Chondrocyte (in vitro differentiated cells): Measurements from ENCODE around the gene NELL1. TPM values are rescaled to one million over a fixed set of nuclear protein-coding genes. Genes with fewer than 3 reads are reported as not detected.

Experiments used
- DNase-seq: peaks from one replicate; pipeline ENCODE4 v3.0.0; 2021; ENCODE audit warnings: mixed read lengths, low spot score
- H3K27ac Mint-ChIP-seq: one replicate; pipeline ENCODE4 v1.8.0; 2021; ENCODE audit warnings: mild to moderate bottlenecking, moderate library complexity, mixed read lengths; ENCODE audit not compliant: unreplicated experiment
- H3K27me3 Mint-ChIP-seq: 2 replicates; pipeline ENCODE4 v1.8.0; 2021; ENCODE audit warnings: low read depth, mixed read lengths
- H3K36me3 Mint-ChIP-seq: 2 replicates; pipeline ENCODE4 v1.8.0; 2021; ENCODE audit warnings: low read depth, mixed read lengths
- H3K4me1 Mint-ChIP-seq: 2 replicates; pipeline ENCODE4 v1.8.0; 2021; ENCODE audit warnings: low read depth, mild to moderate bottlenecking, mixed read lengths
- H3K4me3 Mint-ChIP-seq: one replicate; pipeline ENCODE4 v1.8.0; 2021; ENCODE audit warnings: mild to moderate bottlenecking, moderate library complexity, mixed read lengths; ENCODE audit not compliant: unreplicated experiment
- H3K9me3 Mint-ChIP-seq: 2 replicates; pipeline ENCODE4 v1.8.0; 2021; ENCODE audit warnings: low read depth, mixed read lengths
- total RNA-seq: library from RNA; stranded (reverse); gene quantifications from 3 replicates; pipeline ENCODE4 v1.2.1, GENCODE V29; 2021
- TF ChIP-seq, protein P1 (sequence below): fragments of 200-600 bp; sonication (generic); IDR thresholded peaks from 2 replicates; pipeline ENCODE4 v1.5.0; 2021; ENCODE audit warnings: antibody characterized with exemption, mild to moderate bottlenecking, moderate library complexity

Gene NELL1
- total RNA-seq, 1 donor from 2014 or later = not detected

DNA sequence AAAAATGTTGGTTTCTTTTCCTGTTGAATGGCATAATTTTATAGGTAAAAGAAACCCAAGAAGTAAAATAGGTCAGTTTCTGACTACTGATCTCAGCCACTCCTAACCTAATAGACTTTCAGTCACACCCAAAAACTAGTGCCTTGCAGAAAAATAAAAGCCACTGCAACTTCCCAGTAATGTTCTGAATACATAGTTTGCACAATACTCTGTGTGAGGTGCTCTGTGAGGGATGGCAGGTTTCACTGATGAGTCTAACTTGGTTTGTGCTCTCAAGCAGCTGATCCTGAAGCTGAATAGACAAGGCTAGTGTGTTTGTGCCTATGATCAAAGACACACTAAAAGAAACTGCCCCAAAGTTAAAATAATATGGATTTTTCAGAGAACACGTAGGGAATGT is 758.3 kb downstream of the NELL1 start:
- no peaks in the 10 kb centered on the region for H3K36me3 Mint-ChIP-seq
- no peak overlapping the region for H3K4me3 Mint-ChIP-seq
- H3K9me3 Mint-ChIP-seq = no peaks in the 10 kb centered on the region
- no peak for DNase-seq
- TF ChIP-seq, protein P1, sequence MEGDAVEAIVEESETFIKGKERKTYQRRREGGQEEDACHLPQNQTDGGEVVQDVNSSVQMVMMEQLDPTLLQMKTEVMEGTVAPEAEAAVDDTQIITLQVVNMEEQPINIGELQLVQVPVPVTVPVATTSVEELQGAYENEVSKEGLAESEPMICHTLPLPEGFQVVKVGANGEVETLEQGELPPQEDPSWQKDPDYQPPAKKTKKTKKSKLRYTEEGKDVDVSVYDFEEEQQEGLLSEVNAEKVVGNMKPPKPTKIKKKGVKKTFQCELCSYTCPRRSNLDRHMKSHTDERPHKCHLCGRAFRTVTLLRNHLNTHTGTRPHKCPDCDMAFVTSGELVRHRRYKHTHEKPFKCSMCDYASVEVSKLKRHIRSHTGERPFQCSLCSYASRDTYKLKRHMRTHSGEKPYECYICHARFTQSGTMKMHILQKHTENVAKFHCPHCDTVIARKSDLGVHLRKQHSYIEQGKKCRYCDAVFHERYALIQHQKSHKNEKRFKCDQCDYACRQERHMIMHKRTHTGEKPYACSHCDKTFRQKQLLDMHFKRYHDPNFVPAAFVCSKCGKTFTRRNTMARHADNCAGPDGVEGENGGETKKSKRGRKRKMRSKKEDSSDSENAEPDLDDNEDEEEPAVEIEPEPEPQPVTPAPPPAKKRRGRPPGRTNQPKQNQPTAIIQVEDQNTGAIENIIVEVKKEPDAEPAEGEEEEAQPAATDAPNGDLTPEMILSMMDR = no peak
- no peaks in the 10 kb centered on the region for H3K4me1 Mint-ChIP-seq
- no peaks in the 10 kb centered on the region for H3K27me3 Mint-ChIP-seq
- no peak overlapping the region for H3K27ac Mint-ChIP-seq

DNA sequence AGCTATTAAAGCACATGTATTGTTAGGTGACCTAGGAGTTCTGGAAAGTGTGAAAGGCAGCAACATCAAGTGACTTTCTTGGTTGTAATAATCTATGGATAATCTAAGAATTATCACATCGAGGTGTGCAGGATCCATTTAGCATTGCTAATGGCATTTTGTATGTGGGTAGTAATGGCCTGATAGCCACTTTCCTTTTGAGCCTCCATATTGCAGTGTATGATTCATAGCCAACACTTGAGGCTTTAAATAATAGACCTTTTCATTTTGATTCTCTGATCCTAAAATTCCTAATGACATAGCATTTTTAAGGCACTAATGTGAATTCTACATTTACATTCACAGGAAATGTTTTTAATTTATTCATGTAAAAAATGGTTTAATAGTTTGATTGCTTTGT is 759.4 kb downstream of the NELL1 start:
- Mint-ChIP-seq H3K4me3 (no peak overlapping the region), H3K9me3 (no peaks in the 10 kb centered on the region), H3K27ac (no peak overlapping the region), H3K36me3 (no peaks in the 10 kb centered on the region), H3K27me3 (no peaks in the 10 kb centered on the region), H3K4me1 (no peaks in the 10 kb centered on the region)
- no peak for DNase-seq
- TF ChIP-seq, protein P1 = no peak

DNA sequence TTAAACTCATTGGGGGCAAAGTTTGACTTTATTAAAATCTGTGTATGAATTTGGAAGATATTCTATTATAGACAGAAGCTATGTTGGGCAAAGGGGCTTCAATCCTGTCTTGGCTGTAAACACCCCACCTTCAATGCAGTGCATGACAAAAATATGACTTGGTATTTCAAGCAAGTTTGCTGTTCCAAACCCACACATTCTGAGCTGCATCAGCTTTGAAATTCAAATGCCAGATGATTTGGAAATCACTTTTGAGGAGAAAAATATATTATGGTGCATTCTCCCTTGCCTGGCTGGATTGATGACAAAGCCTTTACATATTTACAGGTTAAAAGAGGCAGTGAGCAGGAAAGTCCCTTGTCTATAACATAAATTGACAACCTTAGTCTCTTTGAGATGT is 760.0 kb downstream of the NELL1 start:
- Mint-ChIP-seq H3K4me3 (no peak overlapping the region), H3K9me3 (peaks cover 4% of the 10 kb centered on the region), H3K36me3 (no peaks in the 10 kb centered on the region), H3K27ac (no peak overlapping the region), H3K4me1 (no peaks in the 10 kb centered on the region), H3K27me3 (no peaks in the 10 kb centered on the region)
- TF ChIP-seq, protein P1 = no peak
- no peak for DNase-seq

DNA sequence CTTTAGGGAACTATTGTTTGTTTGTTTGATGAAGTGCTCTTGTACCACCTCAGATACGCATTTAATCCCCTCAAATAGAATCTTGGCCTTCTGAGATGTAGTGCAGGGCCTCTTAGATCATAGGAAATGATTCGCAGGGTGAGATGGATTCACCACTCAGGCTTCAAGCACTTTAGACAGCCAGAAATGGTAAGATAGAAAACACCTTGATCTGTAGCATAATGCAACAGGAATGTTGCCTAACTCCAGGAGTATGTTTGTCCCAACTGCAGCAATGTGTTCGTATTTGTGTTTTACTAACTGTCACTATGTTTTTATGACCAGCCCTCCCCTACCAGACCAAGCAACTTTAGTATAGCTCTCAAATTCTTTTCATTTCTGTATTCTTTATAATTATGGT is 761.2 kb downstream of the NELL1 start:
- DNase-seq = no peak
- H3K27ac Mint-ChIP-seq = no peak overlapping the region
- TF ChIP-seq, protein P1 = no peak
- no peaks in the 10 kb centered on the region for H3K36me3 Mint-ChIP-seq
- no peaks in the 10 kb centered on the region for H3K27me3 Mint-ChIP-seq
- no peak overlapping the region for H3K4me3 Mint-ChIP-seq
- H3K4me1 Mint-ChIP-seq = no peaks in the 10 kb centered on the region
- peaks cover 4% of the 10 kb centered on the region for H3K9me3 Mint-ChIP-seq

DNA sequence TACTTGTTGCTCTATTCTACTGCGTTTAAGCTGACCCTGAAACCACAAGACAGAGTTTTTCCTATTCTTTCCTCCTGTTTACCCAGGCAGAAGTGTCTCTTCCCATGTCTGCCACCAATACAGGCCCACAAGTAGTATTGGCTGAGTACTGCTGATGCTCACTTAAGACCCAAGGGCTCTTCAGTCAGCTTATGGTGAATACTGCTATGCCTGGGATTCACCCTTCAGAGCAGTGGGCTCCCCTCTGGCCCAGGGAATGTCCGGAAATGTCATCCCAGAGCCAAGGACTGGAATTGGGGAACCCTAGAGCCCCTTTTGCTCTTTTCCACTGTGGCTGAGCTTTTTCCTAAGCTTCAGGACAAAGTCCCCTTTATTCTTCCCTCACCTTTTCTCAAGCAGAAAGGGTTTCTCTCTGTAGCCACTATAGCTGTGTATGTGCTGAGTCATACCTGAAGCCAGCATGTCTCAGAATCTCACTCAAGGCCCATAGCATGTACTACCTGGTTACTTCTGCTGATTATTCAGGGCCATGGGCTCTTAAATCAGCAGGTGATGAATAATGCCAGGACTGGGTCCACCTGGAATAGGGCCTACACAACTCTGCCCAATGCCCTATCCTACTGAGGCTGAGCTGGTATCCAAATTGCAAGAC is 777.7 kb downstream of the NELL1 start:
- no peak overlapping the region for H3K27ac Mint-ChIP-seq
- DNase-seq = no peak
- no peaks in the 10 kb centered on the region for H3K36me3 Mint-ChIP-seq
- no peaks in the 10 kb centered on the region for H3K4me1 Mint-ChIP-seq
- H3K9me3 Mint-ChIP-seq = peaks cover 8% of the 10 kb centered on the region
- no peaks in the 10 kb centered on the region for H3K27me3 Mint-ChIP-seq
- TF ChIP-seq, protein P1 = no peak
- no peak overlapping the region for H3K4me3 Mint-ChIP-seq
